ENCODE measurements around the gene CDH13. TPM values are rescaled to one million over a fixed set of nuclear protein-coding genes. Genes with fewer than 3 reads are reported as not detected.
A peak's percentile ranks its signal among the peaks of the same experiment; 100 is the strongest.

Gene CDH13
- total RNA-seq, 1 donor from 2014 or later: 161 TPM

DNA sequence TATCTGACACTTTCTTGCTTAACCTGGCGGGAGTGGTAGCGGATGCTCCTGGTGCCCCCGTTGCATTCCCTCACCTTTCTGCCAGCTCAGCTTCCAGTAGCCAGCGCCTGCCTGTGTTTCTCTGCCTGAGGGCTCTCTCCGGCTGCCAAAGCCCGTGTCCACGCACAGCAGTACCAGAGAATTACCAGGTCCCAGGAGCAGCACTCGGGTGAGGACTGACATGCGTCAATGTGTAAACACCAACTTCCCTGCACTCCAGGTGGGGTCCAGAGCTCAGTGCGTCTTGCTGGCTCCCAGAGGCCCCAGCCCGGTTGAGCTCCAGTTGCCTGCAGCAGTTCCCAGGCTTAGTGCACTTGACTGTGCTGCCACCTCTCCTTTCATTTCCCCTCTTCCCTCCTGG is 54.8 kb downstream of the CDH13 start:
- peaks cover 39% of the 10 kb centered on the region for H3K4me1 ChIP-seq
- no peak overlapping the region for H3K4me3 ChIP-seq
- H3K36me3 ChIP-seq: no peaks in the 10 kb centered on the region
- H3K27me3 ChIP-seq (ENCODE audit: low read depth): no peaks in the 10 kb centered on the region
- TF ChIP-seq, protein P1, sequence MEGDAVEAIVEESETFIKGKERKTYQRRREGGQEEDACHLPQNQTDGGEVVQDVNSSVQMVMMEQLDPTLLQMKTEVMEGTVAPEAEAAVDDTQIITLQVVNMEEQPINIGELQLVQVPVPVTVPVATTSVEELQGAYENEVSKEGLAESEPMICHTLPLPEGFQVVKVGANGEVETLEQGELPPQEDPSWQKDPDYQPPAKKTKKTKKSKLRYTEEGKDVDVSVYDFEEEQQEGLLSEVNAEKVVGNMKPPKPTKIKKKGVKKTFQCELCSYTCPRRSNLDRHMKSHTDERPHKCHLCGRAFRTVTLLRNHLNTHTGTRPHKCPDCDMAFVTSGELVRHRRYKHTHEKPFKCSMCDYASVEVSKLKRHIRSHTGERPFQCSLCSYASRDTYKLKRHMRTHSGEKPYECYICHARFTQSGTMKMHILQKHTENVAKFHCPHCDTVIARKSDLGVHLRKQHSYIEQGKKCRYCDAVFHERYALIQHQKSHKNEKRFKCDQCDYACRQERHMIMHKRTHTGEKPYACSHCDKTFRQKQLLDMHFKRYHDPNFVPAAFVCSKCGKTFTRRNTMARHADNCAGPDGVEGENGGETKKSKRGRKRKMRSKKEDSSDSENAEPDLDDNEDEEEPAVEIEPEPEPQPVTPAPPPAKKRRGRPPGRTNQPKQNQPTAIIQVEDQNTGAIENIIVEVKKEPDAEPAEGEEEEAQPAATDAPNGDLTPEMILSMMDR (IDR thresholded peaks at IDR 0.05; ENCODE audit: borderline replicate concordance): no peak
- intact Hi-C loops (cut with micrococcal nuclease): no loop called here
- no peak for DNase-seq
- no peaks in the 10 kb centered on the region for H3K9me3 ChIP-seq (replicated peaks)
- H3K27ac ChIP-seq (replicated peaks): peak overlapping the region; percentile 20

DNA sequence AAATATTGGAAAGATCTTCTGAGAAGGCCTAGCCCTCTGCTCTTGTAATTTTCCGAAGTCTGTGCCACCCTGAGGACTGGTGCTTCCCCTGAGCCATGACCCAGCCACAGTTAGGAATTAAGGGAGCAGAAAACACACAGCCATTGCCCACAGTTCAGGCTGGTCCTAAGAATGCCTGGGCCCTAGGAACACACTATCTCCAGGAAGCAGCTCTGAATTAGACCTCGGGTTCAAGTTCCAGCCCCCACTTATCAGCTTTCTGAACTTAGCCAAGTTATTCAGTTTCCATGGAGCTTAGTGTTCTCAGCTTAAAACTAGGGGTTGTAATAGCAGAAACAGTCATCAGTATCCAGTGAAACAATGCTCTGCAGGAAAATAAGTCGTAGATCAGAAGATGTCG is 56.0 kb downstream of the CDH13 start:
- no peaks in the 10 kb centered on the region for H3K9me3 ChIP-seq (replicated peaks)
- no peak overlapping the region for H3K4me3 ChIP-seq
- peaks cover 42% of the 10 kb centered on the region for H3K4me1 ChIP-seq
- no peaks in the 10 kb centered on the region for H3K27me3 ChIP-seq (ENCODE audit: low read depth)
- no peaks in the 10 kb centered on the region for H3K36me3 ChIP-seq
- DNase-seq: no peak
- TF ChIP-seq, protein P1 (IDR thresholded peaks at IDR 0.05; ENCODE audit: borderline replicate concordance): no peak
- intact Hi-C loops (cut with micrococcal nuclease): no loop called here
- H3K27ac ChIP-seq (replicated peaks): no peak overlapping the region

DNA sequence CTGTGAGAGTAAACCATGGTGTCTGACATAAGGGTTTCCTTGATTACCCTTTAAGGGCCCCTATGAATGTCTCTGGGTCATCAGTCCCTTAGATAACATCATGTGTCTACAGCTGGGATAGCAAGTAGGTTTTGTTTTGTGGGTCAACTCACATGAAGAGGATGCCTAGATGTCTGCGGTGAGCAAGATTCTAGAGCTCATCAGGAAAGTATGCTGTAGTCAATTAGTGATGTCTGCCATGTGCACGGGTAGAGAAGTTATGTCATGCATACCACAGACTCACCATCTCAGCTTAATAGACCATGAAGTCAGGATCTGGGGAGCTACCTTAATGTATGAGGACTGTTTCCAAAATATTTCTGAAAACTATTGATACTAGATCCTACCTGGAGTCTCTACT is 57.5 kb downstream of the CDH13 start:
- H3K27me3 ChIP-seq (ENCODE audit: low read depth): no peaks in the 10 kb centered on the region

DNA sequence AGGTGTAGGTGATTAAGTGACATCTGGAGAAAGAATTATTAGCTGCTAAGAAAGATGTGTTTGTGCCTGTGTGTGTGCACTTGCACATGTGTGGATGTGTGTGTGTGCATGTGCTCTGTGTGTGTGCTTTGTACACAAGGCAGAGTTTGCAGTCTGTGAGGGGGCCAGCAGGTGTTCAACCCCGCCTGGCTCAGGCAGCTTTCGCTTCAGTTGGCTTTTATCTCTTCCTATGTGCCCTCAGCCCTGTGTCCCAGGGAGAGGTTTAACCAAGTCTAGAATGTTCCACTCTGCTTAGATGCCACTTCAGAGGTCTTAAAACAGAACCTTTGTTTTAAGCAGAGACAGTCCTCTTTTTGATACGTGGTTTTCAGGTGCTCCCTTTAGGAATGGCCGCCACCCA is 58.8 kb downstream of the CDH13 start:
- Histone ChIP-seq H3K36me3 (no peaks in the 10 kb centered on the region), H3K4me3 (no peak overlapping the region), H3K9me3 (replicated peaks) (no peaks in the 10 kb centered on the region), H3K4me1 (peaks cover 36% of the 10 kb centered on the region), H3K27ac (replicated peaks) (no peak overlapping the region), H3K27me3 (ENCODE audit: low read depth) (no peaks in the 10 kb centered on the region)
- DNase-seq: no peak
- TF ChIP-seq, protein P1 (IDR thresholded peaks at IDR 0.05; ENCODE audit: borderline replicate concordance): no peak
- intact Hi-C loops (cut with micrococcal nuclease): no loop called here

More for the DNA sequence above, 57.5 kb downstream of the CDH13 start:
- intact Hi-C loops (cut with micrococcal nuclease): no loop called here
- Histone ChIP-seq H3K27ac (replicated peaks) (no peak overlapping the region), H3K36me3 (no peaks in the 10 kb centered on the region), H3K9me3 (replicated peaks) (no peaks in the 10 kb centered on the region), H3K4me3 (no peak overlapping the region), H3K4me1 (peaks cover 46% of the 10 kb centered on the region)
- TF ChIP-seq, protein P1 (IDR thresholded peaks at IDR 0.05; ENCODE audit: borderline replicate concordance): no peak
- no peak for DNase-seq

DNA sequence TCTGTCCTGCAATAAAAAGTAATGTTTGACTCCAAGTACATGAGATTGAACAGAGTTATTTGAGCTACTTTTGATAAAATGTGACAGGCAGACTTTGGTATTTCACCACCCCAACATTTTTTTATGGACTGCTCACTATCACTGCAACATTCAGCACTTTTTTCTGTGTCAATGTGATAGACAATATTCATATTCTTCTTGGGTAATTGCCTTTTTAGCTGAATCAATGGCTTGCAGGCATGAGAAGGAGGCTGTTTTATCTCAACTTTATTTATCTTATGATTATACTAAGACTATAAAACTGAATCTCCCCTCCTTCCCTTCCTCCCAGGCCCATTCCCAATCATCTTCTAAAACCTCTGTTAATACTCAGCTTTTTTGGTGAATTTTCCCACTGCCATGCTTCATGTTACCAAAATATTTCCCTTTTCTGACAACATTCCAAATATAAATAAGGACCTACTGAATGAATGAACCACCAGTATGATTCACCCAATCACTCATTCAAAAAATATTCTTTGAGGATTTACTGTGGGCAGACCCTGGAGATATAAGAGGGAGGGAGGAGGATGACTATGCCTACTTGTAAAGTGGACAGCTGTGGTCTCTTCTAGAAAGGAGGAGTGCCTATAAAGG is 67.6 kb downstream of the CDH13 start:
- H3K36me3 ChIP-seq: no peaks in the 10 kb centered on the region
- H3K4me3 ChIP-seq: no peak overlapping the region
- H3K4me1 ChIP-seq: peaks cover 36% of the 10 kb centered on the region
- H3K9me3 ChIP-seq (replicated peaks): no peaks in the 10 kb centered on the region
- no peaks in the 10 kb centered on the region for H3K27me3 ChIP-seq (ENCODE audit: low read depth)
- intact Hi-C loops (cut with micrococcal nuclease): no loop called here
- no peak overlapping the region for H3K27ac ChIP-seq (replicated peaks)
- DNase-seq: no peak
- TF ChIP-seq, protein P1 (IDR thresholded peaks at IDR 0.05; ENCODE audit: borderline replicate concordance): no peak

Data from left ventricle myocardium inferior (tissue), 1 donor.